GM12878 (cell line): Measurements from ENCODE around the gene NDST4. TPM values are rescaled to one million over a fixed set of nuclear protein-coding genes. Genes with fewer than 3 reads are reported as not detected.

Experiments
- ATAC-seq: fragments of 200-7000 bp; cut with Tn5 transposase; 3 replicates; pipeline ENCODE4 v1.9.1; 2020; ENCODE audit warnings: mild to moderate bottlenecking, moderate library complexity
- BruUV-seq: library from RNA; stranded (reverse); fragments of 400-500 nt; replicated peaks from 2 replicates; lab custom pipeline; 2021; lab: Mats Ljungman, UMichigan
- CTCF ChIA-PET: fragments of 300-600 bp; sonication (Branson Sonifier 250); formaldehyde crosslinking; extraction: SDS; loops from one replicate; lab custom pipeline; 2021; ENCODE audit warnings: inconsistent platforms; lab: Yijun Ruan, JAX
- POLR2A ChIA-PET: fragments of 350-600 bp; formaldehyde crosslinking; extraction: SDS; loops from one replicate; lab custom pipeline; 2021; ENCODE audit warnings: inconsistent platforms; lab: Charles Lee
- RAD21 ChIA-PET: fragments of 300-600 bp; sonication (Branson Sonifier 250); formaldehyde crosslinking; loops from one replicate; lab custom pipeline; 2023; ENCODE audit warnings: antibody characterized with exemption; ENCODE audit not compliant: unreplicated experiment; lab: Charles Lee
- SMC1A ChIA-PET: fragments of 300-600 bp; sonication (Branson Sonifier 250); formaldehyde crosslinking; loops from one replicate; lab custom pipeline; 2023; ENCODE audit not compliant: unreplicated experiment, uncharacterized antibody; lab: Charles Lee
- DNase-seq: peaks from one replicate; pipeline ENCODE4 v3.0.0-alpha.2; 2011; ENCODE audit warnings: low read depth, low spot score
- FAIRE-seq: peaks from 3 replicates; lab custom pipeline; 2011; peaks lifted over from hg19 to GRCh38; lab: Jason Lieb, UNC
- H2AFZ ChIP-seq: 2 replicates; pipeline ENCODE4 v1.6.0; 2011; ENCODE audit warnings: low read depth, low read length, control low read depth; ENCODE audit not compliant: control insufficient read depth
- H3K27ac ChIP-seq: 2 replicates; pipeline ENCODE4 v1.5.1; 2011; ENCODE audit warnings: control low read depth; ENCODE audit not compliant: control insufficient read depth, insufficient read depth
- H3K27me3 ChIP-seq, 2 experiments: replicated peaks in 1 of 2; 2 replicates each; pipeline versions ENCODE4 v1.6.0 to v1.6.1; 2011; ENCODE audit warnings: low read length in 1 of 2; ENCODE audit not compliant: control insufficient read depth in 2 of 2, insufficient read depth in 2 of 2
- H3K36me3 ChIP-seq, 2 experiments: 2 replicates each; pipeline ENCODE4 v1.5.1; 2011; ENCODE audit warnings: low read length in 1 of 2; ENCODE audit not compliant: control insufficient read depth in 2 of 2, insufficient read depth in 2 of 2
- H3K4me1 ChIP-seq: 2 replicates; pipeline ENCODE4 v1.6.1; 2011; ENCODE audit warnings: mild to moderate bottlenecking, low read length, moderate library complexity, mixed read lengths; ENCODE audit not compliant: control insufficient read depth, insufficient read depth
- H3K4me2 ChIP-seq: 2 replicates; pipeline ENCODE4 v1.6.0; 2011; ENCODE audit warnings: control low read depth; ENCODE audit not compliant: control insufficient read depth, insufficient read depth
- H3K4me3 ChIP-seq: fragments of 200-600 bp; sonication (generic); 2 replicates; pipeline ENCODE4 v1.5.1; 2016
- H3K79me2 ChIP-seq: 2 replicates; pipeline ENCODE4 v1.6.0; 2011; ENCODE audit warnings: low read length; ENCODE audit not compliant: control insufficient read depth, insufficient read depth
- H3K9ac ChIP-seq: 2 replicates; pipeline ENCODE4 v1.8.0; 2011; ENCODE audit warnings: low read length, control low read depth, mixed read lengths; ENCODE audit not compliant: control insufficient read depth, insufficient read depth
- H3K9me3 ChIP-seq: replicated peaks from 3 replicates; pipeline ENCODE4 v1.5.1; 2011; ENCODE audit warnings: mild to moderate bottlenecking, low read length; ENCODE audit not compliant: control insufficient read depth, insufficient read depth
- H4K20me1 ChIP-seq: 2 replicates; pipeline ENCODE4 v1.6.0; 2011; ENCODE audit not compliant: control insufficient read depth, insufficient read depth
- CBX5 ChIP-seq: sonication (generic); IDR thresholded peaks from 2 replicates; pipeline ENCODE4 v1.6.1; 2016; ENCODE audit warnings: low read depth, moderate library complexity, mild to moderate bottlenecking, inconsistent platforms
- CREM ChIP-seq: IDR thresholded peaks from 2 replicates; pipeline ENCODE4 v1.6.1; 2014; ENCODE audit warnings: antibody characterized with exemption, low read depth
- ESRRA ChIP-seq: IDR thresholded peaks from 2 replicates; pipeline ENCODE4 v1.6.1; 2012; ENCODE audit warnings: mild to moderate bottlenecking, low read length, improper control_type of control experiment
- FOXK2 ChIP-seq: fragments of 450-650 bp; IDR thresholded peaks from 2 replicates; pipeline ENCODE4 v1.6.1; 2017; ENCODE audit warnings: mild to moderate bottlenecking, moderate library complexity
- IKZF2 ChIP-seq, 2 experiments: fragments of 450-650 bp; IDR thresholded peaks; 2 replicates each; pipeline ENCODE4 v1.6.1; 2017; ENCODE audit warnings: mild to moderate bottlenecking in 2 of 2, moderate library complexity in 2 of 2
- MTA3 ChIP-seq: IDR thresholded peaks from 2 replicates; pipeline ENCODE4 v1.6.1; 2012; ENCODE audit warnings: low read length, inconsistent platforms, borderline replicate concordance
- NR2F1 ChIP-seq: fragments of 450-650 bp; conservative IDR thresholded peaks from 2 replicates; pipeline ENCODE4 v1.6.1; 2017; ENCODE audit warnings: mild to moderate bottlenecking
- POLR2A ChIP-seq: IDR thresholded peaks from 2 replicates; pipeline ENCODE4 v1.6.1; 2011; ENCODE audit warnings: low read depth, mild to moderate bottlenecking, low read length
- POLR2AphosphoS2 ChIP-seq: IDR thresholded peaks from 2 replicates; pipeline ENCODE4 v1.6.1; 2011; ENCODE audit warnings: low read depth, mild to moderate bottlenecking, low read length, improper control_type of control experiment, moderate library complexity
- WGBS: methylation state at CpG from one replicate; pipeline ENCODE4 v1.1.6; 2016; ENCODE audit warnings: low lambda C conversion rate; ENCODE audit not compliant: insufficient replicate concordance, insufficient coverage; ENCODE audit errors: missing lambda C conversion rate; 5-methylcytosine and 5-hydroxymethylcytosine counted together
- in situ Hi-C: fragments of 300-500 bp; cut with MboI; formaldehyde crosslinking; loops from 9 replicates; pipeline ENCODE4 v1.14.3; 2018; ENCODE audit warnings: mixed read lengths
- intact Hi-C: fragments of 100-400 bp; cut with micrococcal nuclease; formaldehyde crosslinking; loops from one replicate; pipeline ENCODE4 v1.14.2; 2022; ENCODE audit not compliant: unreplicated experiment
- polyA plus RNA-seq, 11 experiments: library from polyadenylated mRNA; depleted of rRNA in 4 of 11; unstranded in 6 of 11; stranded (reverse) in 5 of 11; fragments of >200 nt; fragmentation: Nextera tagmentation in 4 of 11; fragmentation: Illumina TruSeq in 1 of 11; extraction: Ambion mirVana in 4 of 11; extraction: Trizol in 1 of 11; gene quantifications; 1 replicate in 1 of 11; 2 replicates in 10 of 11; pipeline versions ENCODE4 v1.2.1 to v1.2.3, GENCODE V29; 2011 to 2016; ENCODE audit warnings: inconsistent platforms in 2 of 11, missing spikeins in 2 of 11, low read depth in 1 of 11
- total RNA-seq, 4 experiments: library from RNA; depleted of rRNA in 3 of 4; stranded (reverse); fragments of >200 nt in 3 of 4; fragmentation: Illumina TruSeq in 1 of 4; extraction: Trizol in 1 of 4; gene quantifications; 2 replicates each; pipeline versions ENCODE4 v1.2.1 to v1.2.3, GENCODE V29; 2013 to 2021
- TF ChIP-seq, protein P1 (sequence below): IDR thresholded peaks from 2 replicates; pipeline ENCODE4 v1.6.1; 2012; ENCODE audit warnings: improper control_type of control experiment, low read depth, low read length; ENCODE audit not compliant: insufficient replicate concordance
- TF ChIP-seq, protein P2 (sequence below): fragments of 450-650 bp; IDR thresholded peaks from 2 replicates; pipeline ENCODE4 v1.6.1; 2017; ENCODE audit warnings: mild to moderate bottlenecking, moderate library complexity
- TF ChIP-seq, protein P3 (sequence below): IDR thresholded peaks from 2 replicates; pipeline ENCODE4 v1.6.1; 2011; ENCODE audit warnings: low read depth, low read length, improper control_type of control experiment, borderline replicate concordance

The NDST4 gene
- total and polyA plus RNA-seq, 10 of the 15 experiments (the other 5 are each of a cell fraction or from before 2014, with no cell fraction given), result 0.04 to 0.11 (median 0.07) TPM; not detected in 6

DNA sequence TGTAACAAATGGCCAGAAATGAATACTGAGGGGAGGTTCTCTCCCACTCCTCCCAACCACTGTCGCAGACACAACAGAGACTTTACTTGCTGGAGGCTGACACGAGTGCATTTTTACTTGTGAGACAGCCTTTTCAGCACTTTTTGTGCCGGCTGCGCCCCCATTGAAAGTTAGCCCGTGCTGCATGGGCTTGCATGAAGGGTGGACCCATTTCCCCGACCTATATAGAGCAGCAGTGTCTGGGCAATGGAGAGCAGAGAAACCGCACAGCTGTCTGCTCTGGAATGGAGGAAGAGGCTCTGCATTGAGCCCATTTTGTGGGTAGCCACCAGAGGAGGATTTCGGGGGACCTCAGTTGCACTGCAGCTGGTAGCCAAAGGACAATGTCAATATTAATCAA is 306.1 kb downstream of the NDST4 start:
- in situ Hi-C loops, result no loop called here
- WGBS, result 37% methylated on average over 8 of the region's 8 CpGs
- no peak for TF ChIP-seq CBX5
- TF ChIP-seq, protein P1, sequence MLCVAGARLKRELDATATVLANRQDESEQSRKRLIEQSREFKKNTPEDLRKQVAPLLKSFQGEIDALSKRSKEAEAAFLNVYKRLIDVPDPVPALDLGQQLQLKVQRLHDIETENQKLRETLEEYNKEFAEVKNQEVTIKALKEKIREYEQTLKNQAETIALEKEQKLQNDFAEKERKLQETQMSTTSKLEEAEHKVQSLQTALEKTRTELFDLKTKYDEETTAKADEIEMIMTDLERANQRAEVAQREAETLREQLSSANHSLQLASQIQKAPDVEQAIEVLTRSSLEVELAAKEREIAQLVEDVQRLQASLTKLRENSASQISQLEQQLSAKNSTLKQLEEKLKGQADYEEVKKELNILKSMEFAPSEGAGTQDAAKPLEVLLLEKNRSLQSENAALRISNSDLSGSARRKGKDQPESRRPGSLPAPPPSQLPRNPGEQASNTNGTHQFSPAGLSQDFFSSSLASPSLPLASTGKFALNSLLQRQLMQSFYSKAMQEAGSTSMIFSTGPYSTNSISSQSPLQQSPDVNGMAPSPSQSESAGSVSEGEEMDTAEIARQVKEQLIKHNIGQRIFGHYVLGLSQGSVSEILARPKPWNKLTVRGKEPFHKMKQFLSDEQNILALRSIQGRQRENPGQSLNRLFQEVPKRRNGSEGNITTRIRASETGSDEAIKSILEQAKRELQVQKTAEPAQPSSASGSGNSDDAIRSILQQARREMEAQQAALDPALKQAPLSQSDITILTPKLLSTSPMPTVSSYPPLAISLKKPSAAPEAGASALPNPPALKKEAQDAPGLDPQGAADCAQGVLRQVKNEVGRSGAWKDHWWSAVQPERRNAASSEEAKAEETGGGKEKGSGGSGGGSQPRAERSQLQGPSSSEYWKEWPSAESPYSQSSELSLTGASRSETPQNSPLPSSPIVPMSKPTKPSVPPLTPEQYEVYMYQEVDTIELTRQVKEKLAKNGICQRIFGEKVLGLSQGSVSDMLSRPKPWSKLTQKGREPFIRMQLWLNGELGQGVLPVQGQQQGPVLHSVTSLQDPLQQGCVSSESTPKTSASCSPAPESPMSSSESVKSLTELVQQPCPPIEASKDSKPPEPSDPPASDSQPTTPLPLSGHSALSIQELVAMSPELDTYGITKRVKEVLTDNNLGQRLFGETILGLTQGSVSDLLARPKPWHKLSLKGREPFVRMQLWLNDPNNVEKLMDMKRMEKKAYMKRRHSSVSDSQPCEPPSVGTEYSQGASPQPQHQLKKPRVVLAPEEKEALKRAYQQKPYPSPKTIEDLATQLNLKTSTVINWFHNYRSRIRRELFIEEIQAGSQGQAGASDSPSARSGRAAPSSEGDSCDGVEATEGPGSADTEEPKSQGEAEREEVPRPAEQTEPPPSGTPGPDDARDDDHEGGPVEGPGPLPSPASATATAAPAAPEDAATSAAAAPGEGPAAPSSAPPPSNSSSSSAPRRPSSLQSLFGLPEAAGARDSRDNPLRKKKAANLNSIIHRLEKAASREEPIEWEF, result no peak
- no peak for TF ChIP-seq FOXK2
- no peak for TF ChIP-seq POLR2A
- TF ChIP-seq CREM, result no peak
- no peak for TF ChIP-seq ESRRA
- TF ChIP-seq, protein P2, sequence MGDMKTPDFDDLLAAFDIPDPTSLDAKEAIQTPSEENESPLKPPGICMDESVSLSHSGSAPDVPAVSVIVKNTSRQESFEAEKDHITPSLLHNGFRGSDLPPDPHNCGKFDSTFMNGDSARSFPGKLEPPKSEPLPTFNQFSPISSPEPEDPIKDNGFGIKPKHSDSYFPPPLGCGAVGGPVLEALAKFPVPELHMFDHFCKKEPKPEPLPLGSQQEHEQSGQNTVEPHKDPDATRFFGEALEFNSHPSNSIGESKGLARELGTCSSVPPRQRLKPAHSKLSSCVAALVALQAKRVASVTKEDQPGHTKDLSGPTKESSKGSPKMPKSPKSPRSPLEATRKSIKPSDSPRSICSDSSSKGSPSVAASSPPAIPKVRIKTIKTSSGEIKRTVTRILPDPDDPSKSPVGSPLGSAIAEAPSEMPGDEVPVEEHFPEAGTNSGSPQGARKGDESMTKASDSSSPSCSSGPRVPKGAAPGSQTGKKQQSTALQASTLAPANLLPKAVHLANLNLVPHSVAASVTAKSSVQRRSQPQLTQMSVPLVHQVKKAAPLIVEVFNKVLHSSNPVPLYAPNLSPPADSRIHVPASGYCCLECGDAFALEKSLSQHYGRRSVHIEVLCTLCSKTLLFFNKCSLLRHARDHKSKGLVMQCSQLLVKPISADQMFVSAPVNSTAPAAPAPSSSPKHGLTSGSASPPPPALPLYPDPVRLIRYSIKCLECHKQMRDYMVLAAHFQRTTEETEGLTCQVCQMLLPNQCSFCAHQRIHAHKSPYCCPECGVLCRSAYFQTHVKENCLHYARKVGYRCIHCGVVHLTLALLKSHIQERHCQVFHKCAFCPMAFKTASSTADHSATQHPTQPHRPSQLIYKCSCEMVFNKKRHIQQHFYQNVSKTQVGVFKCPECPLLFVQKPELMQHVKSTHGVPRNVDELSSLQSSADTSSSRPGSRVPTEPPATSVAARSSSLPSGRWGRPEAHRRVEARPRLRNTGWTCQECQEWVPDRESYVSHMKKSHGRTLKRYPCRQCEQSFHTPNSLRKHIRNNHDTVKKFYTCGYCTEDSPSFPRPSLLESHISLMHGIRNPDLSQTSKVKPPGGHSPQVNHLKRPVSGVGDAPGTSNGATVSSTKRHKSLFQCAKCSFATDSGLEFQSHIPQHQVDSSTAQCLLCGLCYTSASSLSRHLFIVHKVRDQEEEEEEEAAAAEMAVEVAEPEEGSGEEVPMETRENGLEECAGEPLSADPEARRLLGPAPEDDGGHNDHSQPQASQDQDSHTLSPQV, result no peak
- no peak for TF ChIP-seq NR2F1
- TF ChIP-seq, protein P3, sequence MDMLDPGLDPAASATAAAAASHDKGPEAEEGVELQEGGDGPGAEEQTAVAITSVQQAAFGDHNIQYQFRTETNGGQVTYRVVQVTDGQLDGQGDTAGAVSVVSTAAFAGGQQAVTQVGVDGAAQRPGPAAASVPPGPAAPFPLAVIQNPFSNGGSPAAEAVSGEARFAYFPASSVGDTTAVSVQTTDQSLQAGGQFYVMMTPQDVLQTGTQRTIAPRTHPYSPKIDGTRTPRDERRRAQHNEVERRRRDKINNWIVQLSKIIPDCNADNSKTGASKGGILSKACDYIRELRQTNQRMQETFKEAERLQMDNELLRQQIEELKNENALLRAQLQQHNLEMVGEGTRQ, result no peak
- no peak for TF ChIP-seq POLR2AphosphoS2
- no peak for TF ChIP-seq MTA3
- TF ChIP-seq IKZF2 (IDR thresholded peaks at IDR 0.05), result no peak

More for the DNA sequence above, 306.1 kb downstream of the NDST4 start:
- RAD21 ChIA-PET, result interaction anchor here (1.5 kb wide), 1 partner anchor 419 kb away, joined by 5 read pairs; no protein-coding TSS in a partner anchor
- no peak overlapping the region for H3K4me2 ChIP-seq
- POLR2A ChIA-PET, result no interaction called here
- FAIRE-seq (no peak), ATAC-seq (peak; percentile 50), DNase-seq (no peak)
- H2AFZ ChIP-seq, result no peak overlapping the region
- no peaks in the 10 kb centered on the region for H3K79me2 ChIP-seq
- SMC1A ChIA-PET, result interaction anchor here (0.9 to 2.2 kb wide), 4 partner anchors 11 to 419 kb away, joined by 3 to 9 read pairs (median 5); no protein-coding TSS in a partner anchor
- no peaks in the 10 kb centered on the region for H4K20me1 ChIP-seq
- H3K27me3 ChIP-seq, result no peaks in the 10 kb centered on the region
- intact Hi-C loops, result loop anchor here (5.0 kb wide), 1 partner anchor 420 kb away; no protein-coding TSS in a partner anchor
- H3K36me3 ChIP-seq, result no peaks in the 10 kb centered on the region
- no peak overlapping the region for H3K27ac ChIP-seq
- no peak overlapping the region for H3K4me3 ChIP-seq
- CTCF ChIA-PET, result interaction anchor here (0.7 to 3.0 kb wide), 17 partner anchors 10 to 445 kb away, joined by 3 to 36 read pairs (median 4); no protein-coding TSS in a partner anchor
- no peaks in the 10 kb centered on the region for H3K4me1 ChIP-seq
- BruUV-seq, result no TSS peak
- H3K9ac ChIP-seq, result no peak overlapping the region
- no peaks in the 10 kb centered on the region for H3K9me3 ChIP-seq
